HepG2 (cell line): ENCODE measurements around the gene SCYL1. TPM values are rescaled to one million over a fixed set of nuclear protein-coding genes. Genes with fewer than 3 reads are reported as not detected.

Experiments
- ATM ChIP-seq: fragments of 450-650 bp; IDR thresholded peaks from 2 replicates; pipeline ENCODE4 v1.7.1; 2017; ENCODE audit warnings: mild to moderate bottlenecking, borderline replicate concordance
- CCDC6 ChIP-seq: sonication (generic); formaldehyde crosslinking; IDR thresholded peaks from 2 replicates; pipeline ENCODE4 v1.8.1; 2022; ENCODE audit warnings: mild to moderate bottlenecking, missing genetic modification reagents, moderate library complexity
- JUNB ChIP-seq: sonication (generic); formaldehyde crosslinking; IDR thresholded peaks from 2 replicates; pipeline ENCODE4 v1.8.0; 2022; ENCODE audit warnings: missing genetic modification reagents, mild to moderate bottlenecking, borderline replicate concordance
- PCBP2 ChIP-seq: fragments of 200-400 bp; formaldehyde crosslinking; optimal IDR thresholded peaks from 2 replicates; pipeline ENCODE3; 2018; ENCODE audit warnings: low read length, low read depth; ENCODE audit not compliant: poor library complexity, severe bottlenecking
- RAD51 ChIP-seq: fragments of 450-650 bp; IDR thresholded peaks from 2 replicates; pipeline ENCODE4 v1.6.1; 2016; ENCODE audit warnings: borderline replicate concordance
- SALL2 ChIP-seq: sonication (generic); formaldehyde crosslinking; IDR thresholded peaks from 2 replicates; pipeline ENCODE4 v1.8.1; 2023; ENCODE audit warnings: mild to moderate bottlenecking, missing genetic modification reagents, inconsistent platforms
- SRY ChIP-seq: sonication (generic); formaldehyde crosslinking; IDR thresholded peaks from 2 replicates; pipeline ENCODE4 v1.8.0; 2022; ENCODE audit warnings: mild to moderate bottlenecking, missing genetic modification reagents
- YEATS2 ChIP-seq: sonication (generic); formaldehyde crosslinking; IDR thresholded peaks from 2 replicates; pipeline ENCODE4 v1.4.0; 2020; ENCODE audit warnings: missing genetic modification reagents, borderline replicate concordance
- ZC3H13 ChIP-seq: sonication (generic); formaldehyde crosslinking; IDR thresholded peaks from 2 replicates; pipeline ENCODE4 v1.8.1; 2023; ENCODE audit warnings: mild to moderate bottlenecking, missing genetic modification reagents, moderate library complexity
- ZNF180 ChIP-seq: sonication (generic); formaldehyde crosslinking; IDR thresholded peaks from 2 replicates; pipeline ENCODE4 v1.4.0; 2020; ENCODE audit warnings: low read depth, missing genetic modification reagents, borderline replicate concordance
- ZNF253 ChIP-seq: sonication (generic); formaldehyde crosslinking; IDR thresholded peaks from 2 replicates; pipeline ENCODE4 v1.8.0; 2022; ENCODE audit warnings: mild to moderate bottlenecking, missing genetic modification reagents, borderline replicate concordance
- ZNF343 ChIP-seq: sonication (generic); formaldehyde crosslinking; IDR thresholded peaks from 2 replicates; pipeline ENCODE4 v1.4.0; 2020; ENCODE audit warnings: mild to moderate bottlenecking, missing genetic modification reagents
- ZNF484 ChIP-seq: sonication (generic); formaldehyde crosslinking; IDR thresholded peaks from 2 replicates; pipeline ENCODE4 v1.5.1; 2020; ENCODE audit warnings: mild to moderate bottlenecking, low read depth, missing genetic modification reagents, borderline replicate concordance
- ZNF556 ChIP-seq: sonication (generic); formaldehyde crosslinking; IDR thresholded peaks from 2 replicates; pipeline ENCODE4 v1.4.0; 2020; ENCODE audit warnings: mild to moderate bottlenecking, missing genetic modification reagents, borderline replicate concordance
- ZNF615 ChIP-seq: sonication (generic); formaldehyde crosslinking; IDR thresholded peaks from 2 replicates; pipeline ENCODE4 v1.5.0; 2020; ENCODE audit warnings: mild to moderate bottlenecking, missing genetic modification reagents, borderline replicate concordance
- polyA plus RNA-seq, 8 experiments: library from polyadenylated mRNA; depleted of rRNA in 3 of 8; stranded (reverse) in 7 of 8; unstranded in 1 of 8; fragments of >200 nt; fragmentation: Illumina TruSeq in 4 of 8; extraction: Trizol in 4 of 8; gene quantifications; 2 replicates each; pipeline versions ENCODE4 v1.2.1 to v1.2.3, GENCODE V29; 2011 to 2016; ENCODE audit warnings: low read depth in 4 of 8, missing spikeins in 1 of 8, mixed read lengths in 1 of 8; ENCODE audit not compliant: insufficient read depth in 1 of 8
- total RNA-seq, 5 experiments: library from RNA; depleted of rRNA; stranded (reverse); fragments of >200 nt; fragmentation: Illumina TruSeq; extraction: Trizol; gene quantifications; 2 replicates each; pipeline ENCODE4 v1.2.3, GENCODE V29; 2016; ENCODE audit warnings: low read depth in 1 of 5
- TF ChIP-seq, protein P1 (sequence below): sonication (generic); formaldehyde crosslinking; IDR thresholded peaks from 2 replicates; pipeline ENCODE4 v1.4.0; 2020; ENCODE audit warnings: missing genetic modification reagents
- TF ChIP-seq, protein P2 (sequence below): sonication (generic); formaldehyde crosslinking; IDR thresholded peaks from 2 replicates; pipeline ENCODE4 v1.4.0; 2020; ENCODE audit warnings: missing genetic modification reagents
- TF ChIP-seq, protein P3 (sequence below): sonication (generic); formaldehyde crosslinking; IDR thresholded peaks from 2 replicates; pipeline ENCODE4 v1.8.1; 2023; ENCODE audit warnings: missing genetic modification reagents, mild to moderate bottlenecking, borderline replicate concordance
- TF ChIP-seq, protein P4 (sequence below): sonication (generic); formaldehyde crosslinking; IDR thresholded peaks from 2 replicates; pipeline ENCODE4 v1.4.0; 2020; ENCODE audit warnings: missing genetic modification reagents
- TF ChIP-seq, protein P5 (sequence below): sonication (generic); formaldehyde crosslinking; conservative IDR thresholded peaks from 2 replicates; pipeline ENCODE4 v1.4.0; 2020; ENCODE audit warnings: missing genetic modification reagents

SCYL1 gene
- total and polyA plus RNA-seq, 2 of the 13 experiments (the other 11 are each of a cell fraction or from before 2014, with no cell fraction given) = 65.9 to 103 TPM

DNA sequence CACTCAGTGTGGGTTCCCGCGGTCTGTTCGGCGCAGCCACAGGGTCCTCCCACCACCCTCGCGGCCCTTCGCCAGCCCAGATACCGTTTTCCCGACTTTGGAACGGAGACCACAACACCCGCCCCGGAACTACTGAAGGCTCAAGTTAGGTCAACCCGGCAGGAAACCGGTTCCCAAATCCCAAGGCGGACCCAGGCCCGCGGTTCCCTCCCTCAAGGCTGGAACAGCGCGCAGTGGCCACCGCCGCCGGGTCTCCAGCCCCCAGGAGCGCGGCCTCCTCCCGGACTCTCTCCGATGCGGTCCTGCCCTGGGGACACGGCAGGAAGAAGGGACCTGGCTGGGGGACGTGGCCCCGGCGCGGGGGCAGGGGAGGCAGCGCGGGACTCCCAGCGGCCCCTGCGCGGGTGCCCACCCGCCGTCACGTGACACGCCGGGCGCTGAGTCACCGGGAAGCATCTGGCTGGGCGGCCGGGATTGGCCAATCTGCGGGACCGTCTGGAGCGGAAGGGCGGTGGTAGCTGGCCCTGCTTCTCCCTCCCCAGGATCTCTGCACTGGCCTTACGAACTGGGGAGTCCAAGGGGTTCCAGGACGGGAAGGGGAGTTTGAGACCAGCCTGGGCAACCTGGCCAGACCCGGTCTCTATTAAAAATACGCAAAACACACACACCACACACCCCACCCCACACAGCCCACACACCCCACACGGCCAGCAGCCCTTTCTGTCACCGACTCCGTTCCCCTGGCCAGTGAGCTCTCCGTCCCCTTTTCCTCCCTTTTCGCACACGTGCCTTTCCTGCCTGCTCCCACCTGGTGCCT, 47.5 kb upstream of the SCYL1 start (continued):
- TF ChIP-seq, protein P1, sequence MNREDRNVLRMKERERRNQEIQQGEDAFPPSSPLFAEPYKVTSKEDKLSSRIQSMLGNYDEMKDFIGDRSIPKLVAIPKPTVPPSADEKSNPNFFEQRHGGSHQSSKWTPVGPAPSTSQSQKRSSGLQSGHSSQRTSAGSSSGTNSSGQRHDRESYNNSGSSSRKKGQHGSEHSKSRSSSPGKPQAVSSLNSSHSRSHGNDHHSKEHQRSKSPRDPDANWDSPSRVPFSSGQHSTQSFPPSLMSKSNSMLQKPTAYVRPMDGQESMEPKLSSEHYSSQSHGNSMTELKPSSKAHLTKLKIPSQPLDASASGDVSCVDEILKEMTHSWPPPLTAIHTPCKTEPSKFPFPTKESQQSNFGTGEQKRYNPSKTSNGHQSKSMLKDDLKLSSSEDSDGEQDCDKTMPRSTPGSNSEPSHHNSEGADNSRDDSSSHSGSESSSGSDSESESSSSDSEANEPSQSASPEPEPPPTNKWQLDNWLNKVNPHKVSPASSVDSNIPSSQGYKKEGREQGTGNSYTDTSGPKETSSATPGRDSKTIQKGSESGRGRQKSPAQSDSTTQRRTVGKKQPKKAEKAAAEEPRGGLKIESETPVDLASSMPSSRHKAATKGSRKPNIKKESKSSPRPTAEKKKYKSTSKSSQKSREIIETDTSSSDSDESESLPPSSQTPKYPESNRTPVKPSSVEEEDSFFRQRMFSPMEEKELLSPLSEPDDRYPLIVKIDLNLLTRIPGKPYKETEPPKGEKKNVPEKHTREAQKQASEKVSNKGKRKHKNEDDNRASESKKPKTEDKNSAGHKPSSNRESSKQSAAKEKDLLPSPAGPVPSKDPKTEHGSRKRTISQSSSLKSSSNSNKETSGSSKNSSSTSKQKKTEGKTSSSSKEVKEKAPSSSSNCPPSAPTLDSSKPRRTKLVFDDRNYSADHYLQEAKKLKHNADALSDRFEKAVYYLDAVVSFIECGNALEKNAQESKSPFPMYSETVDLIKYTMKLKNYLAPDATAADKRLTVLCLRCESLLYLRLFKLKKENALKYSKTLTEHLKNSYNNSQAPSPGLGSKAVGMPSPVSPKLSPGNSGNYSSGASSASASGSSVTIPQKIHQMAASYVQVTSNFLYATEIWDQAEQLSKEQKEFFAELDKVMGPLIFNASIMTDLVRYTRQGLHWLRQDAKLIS = no peak; the same call in 1 of the 2 replicates
- no peak for TF ChIP-seq ZNF180 (CRISPR knock-in tag)
- TF ChIP-seq, protein P2, sequence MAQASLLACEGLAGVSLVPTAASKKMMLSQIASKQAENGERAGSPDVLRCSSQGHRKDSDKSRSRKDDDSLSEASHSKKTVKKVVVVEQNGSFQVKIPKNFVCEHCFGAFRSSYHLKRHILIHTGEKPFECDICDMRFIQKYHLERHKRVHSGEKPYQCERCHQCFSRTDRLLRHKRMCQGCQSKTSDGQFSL = no peak; the same call in 1 of the 2 replicates
- TF ChIP-seq PCBP2 = no peak
- TF ChIP-seq ZNF615 (CRISPR knock-in tag) = no peak
- peak; percentile 83; the same call in 1 of the 2 replicates for TF ChIP-seq JUNB (CRISPR knock-in tag)
- TF ChIP-seq SALL2 (CRISPR knock-in tag) = no peak; the same call in 1 of the 2 replicates
- TF ChIP-seq, protein P3, sequence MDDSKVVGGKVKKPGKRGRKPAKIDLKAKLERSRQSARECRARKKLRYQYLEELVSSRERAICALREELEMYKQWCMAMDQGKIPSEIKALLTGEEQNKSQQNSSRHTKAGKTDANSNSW (CRISPR knock-in tag) = no peak
- TF ChIP-seq ATM = no peak
- TF ChIP-seq SRY (CRISPR knock-in tag) = peak; percentile 92
- peak; percentile 52; the same call in 1 of the 2 replicates for TF ChIP-seq ZNF253 (CRISPR knock-in tag)
- TF ChIP-seq CCDC6 (CRISPR knock-in tag) = no peak; the same call in 1 of the 2 replicates
- TF ChIP-seq, protein P4, sequence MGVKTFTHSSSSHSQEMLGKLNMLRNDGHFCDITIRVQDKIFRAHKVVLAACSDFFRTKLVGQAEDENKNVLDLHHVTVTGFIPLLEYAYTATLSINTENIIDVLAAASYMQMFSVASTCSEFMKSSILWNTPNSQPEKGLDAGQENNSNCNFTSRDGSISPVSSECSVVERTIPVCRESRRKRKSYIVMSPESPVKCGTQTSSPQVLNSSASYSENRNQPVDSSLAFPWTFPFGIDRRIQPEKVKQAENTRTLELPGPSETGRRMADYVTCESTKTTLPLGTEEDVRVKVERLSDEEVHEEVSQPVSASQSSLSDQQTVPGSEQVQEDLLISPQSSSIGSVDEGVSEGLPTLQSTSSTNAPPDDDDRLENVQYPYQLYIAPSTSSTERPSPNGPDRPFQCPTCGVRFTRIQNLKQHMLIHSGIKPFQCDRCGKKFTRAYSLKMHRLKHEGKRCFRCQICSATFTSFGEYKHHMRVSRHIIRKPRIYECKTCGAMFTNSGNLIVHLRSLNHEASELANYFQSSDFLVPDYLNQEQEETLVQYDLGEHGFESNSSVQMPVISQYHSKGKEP (CRISPR knock-in tag) = peak; percentile 65; the same call in 1 of the 2 replicates
- peak; percentile 85 for TF ChIP-seq ZC3H13 (CRISPR knock-in tag)
- peak; percentile 43; the same call in 1 of the 2 replicates for TF ChIP-seq ZNF343 (CRISPR knock-in tag)
- TF ChIP-seq ZNF484 = no peak
- peak; percentile 98 for TF ChIP-seq RAD51
- peak; percentile 87 for TF ChIP-seq YEATS2 (CRISPR knock-in tag)
- TF ChIP-seq, protein P5, sequence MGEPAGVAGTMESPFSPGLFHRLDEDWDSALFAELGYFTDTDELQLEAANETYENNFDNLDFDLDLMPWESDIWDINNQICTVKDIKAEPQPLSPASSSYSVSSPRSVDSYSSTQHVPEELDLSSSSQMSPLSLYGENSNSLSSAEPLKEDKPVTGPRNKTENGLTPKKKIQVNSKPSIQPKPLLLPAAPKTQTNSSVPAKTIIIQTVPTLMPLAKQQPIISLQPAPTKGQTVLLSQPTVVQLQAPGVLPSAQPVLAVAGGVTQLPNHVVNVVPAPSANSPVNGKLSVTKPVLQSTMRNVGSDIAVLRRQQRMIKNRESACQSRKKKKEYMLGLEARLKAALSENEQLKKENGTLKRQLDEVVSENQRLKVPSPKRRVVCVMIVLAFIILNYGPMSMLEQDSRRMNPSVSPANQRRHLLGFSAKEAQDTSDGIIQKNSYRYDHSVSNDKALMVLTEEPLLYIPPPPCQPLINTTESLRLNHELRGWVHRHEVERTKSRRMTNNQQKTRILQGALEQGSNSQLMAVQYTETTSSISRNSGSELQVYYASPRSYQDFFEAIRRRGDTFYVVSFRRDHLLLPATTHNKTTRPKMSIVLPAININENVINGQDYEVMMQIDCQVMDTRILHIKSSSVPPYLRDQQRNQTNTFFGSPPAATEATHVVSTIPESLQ (CRISPR knock-in tag) = no peak
- TF ChIP-seq ZNF556 (CRISPR knock-in tag) = 0 out of 2 replicates have a peak, but pooled peaks have one; percentile 27
